Prostate gland (tissue), 2 donors: ENCODE results near the gene PPFIBP2. TPM values are rescaled to one million over a fixed set of nuclear protein-coding genes. Genes with fewer than 3 reads are reported as not detected.

ENCODE experiments used
- DNase-seq: peaks from one replicate; pipeline ENCODE4 v3.0.0-alpha.2; 2019; ENCODE audit warnings: low spot score
- H3K27ac ChIP-seq, 2 donors: fragments of 200-600 bp; sonication (generic); 2 replicates each; pipeline ENCODE4 v1.5.1; 2017 to 2019
- H3K27me3 ChIP-seq: fragments of 200-600 bp; sonication (generic); replicated peaks from 2 replicates; pipeline ENCODE4 v1.5.1; 2019; ENCODE audit not compliant: insufficient read depth
- H3K36me3 ChIP-seq, 2 donors: fragments of 200-600 bp; sonication (generic); 1 replicate in 1 of 2; 2 replicates in 1 of 2; pipeline versions ENCODE4 v1.5.1 to v1.8.1; 2017 to 2019
- H3K4me1 ChIP-seq: fragments of 200-600 bp; sonication (generic); replicated peaks from 2 replicates; pipeline ENCODE4 v1.5.1; 2019
- H3K4me3 ChIP-seq, 2 donors: fragments of 200-600 bp; sonication (generic); 2 replicates each; pipeline ENCODE4 v1.5.1; 2017 to 2019
- H3K9me3 ChIP-seq: fragments of 200-600 bp; sonication (generic); 2 replicates; pipeline ENCODE4 v1.5.1; 2017
- POLR2A ChIP-seq: fragments of 450-650 bp; IDR thresholded peaks from one replicate; pipeline ENCODE4 v1.6.1; 2016; ENCODE audit warnings: antibody characterized with exemption, mild to moderate bottlenecking
- POLR2AphosphoS5 ChIP-seq: sonication (generic); formaldehyde crosslinking; IDR thresholded peaks from one replicate; pipeline ENCODE4 v1.6.1; 2017; ENCODE audit warnings: antibody characterized with exemption
- WGBS: methylation state at CpG from one replicate; pipeline ENCODE4 v1.1.5; 2018; 5-methylcytosine and 5-hydroxymethylcytosine counted together
- intact Hi-C: fragments of 100-400 bp; cut with DNase I; formaldehyde crosslinking; loops from one replicate; pipeline ENCODE4 v1.14.2; 2022
- total RNA-seq, 2 donors: library from RNA; depleted of rRNA; stranded (reverse); fragments of >200 nt; gene quantifications; one replicate each; pipeline ENCODE4 v1.1.0, GENCODE V29; 2016
- TF ChIP-seq, protein P1 (sequence below), 4 experiments: fragments of 200-600 bp in 2 of 4; fragments of 450-650 bp in 2 of 4; sonication (generic) in 2 of 4; IDR thresholded peaks; 1 replicate in 3 of 4; 2 replicates in 1 of 4; pipeline ENCODE4 v1.5.1; 2016 to 2019; ENCODE audit warnings: antibody characterized with exemption in 4 of 4, mild to moderate bottlenecking in 2 of 4, moderate library complexity in 2 of 4

The PPFIBP2 gene
- total RNA-seq, 2 donors from 2014 or later = 76.3 to 88.3 TPM

DNA sequence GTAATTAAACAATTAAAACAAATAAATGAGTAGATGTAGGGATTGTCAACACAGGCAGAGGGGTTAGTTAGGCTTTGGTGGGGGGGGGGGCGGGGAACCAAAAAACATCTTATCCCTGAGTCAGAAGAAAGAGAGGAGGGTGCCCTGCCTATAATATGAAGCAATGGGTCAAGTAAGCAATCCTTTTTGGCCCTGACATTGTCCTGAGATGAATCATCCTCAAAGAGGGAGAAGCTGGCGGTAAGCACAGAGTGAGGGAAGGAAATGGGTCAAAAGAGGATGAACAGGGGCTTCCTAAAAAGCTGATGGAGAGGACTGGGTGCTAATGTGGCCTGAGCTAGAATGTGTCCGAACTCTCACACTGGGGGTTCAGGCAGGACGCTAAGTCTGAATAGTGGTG is 23.7 kb upstream of the PPFIBP2 start:
- intact Hi-C loops = no loop called here
- no peak overlapping the region for H3K4me3 ChIP-seq
- 79% methylated on average over 4 of the region's 4 CpGs for WGBS
- H3K36me3 ChIP-seq = no peaks in the 10 kb centered on the region
- no peaks in the 10 kb centered on the region for H3K9me3 ChIP-seq
- TF ChIP-seq POLR2AphosphoS5 (no peak), POLR2A (no peak)
- TF ChIP-seq, protein P1, sequence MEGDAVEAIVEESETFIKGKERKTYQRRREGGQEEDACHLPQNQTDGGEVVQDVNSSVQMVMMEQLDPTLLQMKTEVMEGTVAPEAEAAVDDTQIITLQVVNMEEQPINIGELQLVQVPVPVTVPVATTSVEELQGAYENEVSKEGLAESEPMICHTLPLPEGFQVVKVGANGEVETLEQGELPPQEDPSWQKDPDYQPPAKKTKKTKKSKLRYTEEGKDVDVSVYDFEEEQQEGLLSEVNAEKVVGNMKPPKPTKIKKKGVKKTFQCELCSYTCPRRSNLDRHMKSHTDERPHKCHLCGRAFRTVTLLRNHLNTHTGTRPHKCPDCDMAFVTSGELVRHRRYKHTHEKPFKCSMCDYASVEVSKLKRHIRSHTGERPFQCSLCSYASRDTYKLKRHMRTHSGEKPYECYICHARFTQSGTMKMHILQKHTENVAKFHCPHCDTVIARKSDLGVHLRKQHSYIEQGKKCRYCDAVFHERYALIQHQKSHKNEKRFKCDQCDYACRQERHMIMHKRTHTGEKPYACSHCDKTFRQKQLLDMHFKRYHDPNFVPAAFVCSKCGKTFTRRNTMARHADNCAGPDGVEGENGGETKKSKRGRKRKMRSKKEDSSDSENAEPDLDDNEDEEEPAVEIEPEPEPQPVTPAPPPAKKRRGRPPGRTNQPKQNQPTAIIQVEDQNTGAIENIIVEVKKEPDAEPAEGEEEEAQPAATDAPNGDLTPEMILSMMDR (IDR thresholded peaks at IDR 0.05) = no peak
- H3K27me3 ChIP-seq = no peaks in the 10 kb centered on the region
- no peak overlapping the region for H3K27ac ChIP-seq
- DNase-seq = no peak
- H3K4me1 ChIP-seq = peaks cover 6% of the 10 kb centered on the region

DNA sequence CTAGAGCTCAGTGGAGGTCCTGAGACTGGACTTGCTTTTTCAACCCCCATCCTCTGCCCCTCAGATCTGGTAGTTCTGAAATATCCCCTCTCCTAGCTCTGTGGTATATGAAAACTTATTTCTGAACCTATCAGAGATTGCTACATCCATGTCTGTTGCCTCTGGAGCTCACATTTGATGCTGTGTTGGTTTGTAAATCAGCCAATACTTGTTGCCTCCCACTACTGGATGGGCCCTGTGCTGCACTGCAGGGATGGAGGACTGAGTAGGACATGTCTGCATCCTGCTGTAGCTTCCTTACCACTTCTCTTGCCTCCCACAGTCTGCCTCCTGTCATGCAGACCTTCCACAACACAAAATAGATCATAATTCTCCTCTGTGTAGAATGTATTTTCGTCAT is 23.3 kb upstream of the PPFIBP2 start:
- Histone ChIP-seq H3K27me3 (no peaks in the 10 kb centered on the region), H3K9me3 (no peaks in the 10 kb centered on the region), H3K4me3 (no peak overlapping the region), H3K27ac (no peak overlapping the region), H3K36me3 (no peaks in the 10 kb centered on the region), H3K4me1 (peaks cover 6% of the 10 kb centered on the region)
- 92% methylated on average over 1 of the region's 1 CpG for WGBS
- intact Hi-C loops = no loop called here
- DNase-seq = no peak
- no peak for TF ChIP-seq POLR2A
- TF ChIP-seq, protein P1 (IDR thresholded peaks at IDR 0.05) = no peak

DNA sequence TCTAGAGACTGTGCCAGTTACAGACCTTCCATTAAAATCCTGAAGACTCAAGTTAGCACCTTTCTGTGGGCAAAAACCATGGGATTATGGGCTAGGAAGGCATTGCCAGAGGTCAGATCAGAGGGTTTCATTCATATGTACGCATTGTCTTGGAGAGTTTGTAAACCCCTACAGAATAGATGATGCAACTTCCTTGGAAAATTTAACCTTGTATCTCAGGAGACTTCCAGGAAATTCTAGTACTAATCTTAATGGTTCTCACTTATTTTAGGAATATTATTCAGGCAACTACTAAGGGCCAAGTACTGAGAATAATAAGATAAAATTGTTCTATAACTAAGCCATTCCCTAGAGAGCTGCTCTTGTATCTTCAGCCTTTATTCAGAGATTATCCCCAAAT is 21.5 kb upstream of the PPFIBP2 start:
- no peak overlapping the region for H3K27ac ChIP-seq
- H3K27me3 ChIP-seq = no peaks in the 10 kb centered on the region
- no peak for TF ChIP-seq POLR2AphosphoS5
- TF ChIP-seq, protein P1 (IDR thresholded peaks at IDR 0.05) = no peak
- TF ChIP-seq POLR2A = no peak
- H3K4me1 ChIP-seq = peaks cover 3% of the 10 kb centered on the region
- H3K9me3 ChIP-seq = no peaks in the 10 kb centered on the region
- no peak for DNase-seq
- H3K4me3 ChIP-seq = no peak overlapping the region
- H3K36me3 ChIP-seq = no peaks in the 10 kb centered on the region
- whole genome bisulfite sequencing = 80% methylated on average over 1 of the region's 1 CpG
- intact Hi-C loops = no loop called here

DNA sequence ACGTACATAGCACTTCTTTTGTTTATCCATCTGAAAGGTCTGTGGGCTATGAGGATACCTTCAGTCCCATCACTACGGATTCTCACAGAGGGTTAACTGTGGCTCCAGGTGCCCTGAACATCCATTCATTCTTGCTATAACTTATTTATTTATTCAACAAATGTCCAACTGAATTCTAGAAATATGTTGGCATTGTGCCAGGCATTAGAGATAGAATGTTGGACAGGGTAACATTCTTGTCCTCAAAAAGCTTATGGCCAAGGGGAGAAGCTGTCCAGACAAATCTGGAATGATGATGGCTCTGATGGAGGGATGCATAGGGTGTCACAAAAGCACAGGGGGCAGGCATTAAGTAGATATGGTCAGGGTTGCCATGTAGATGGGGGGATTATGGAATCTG is 20.1 kb upstream of the PPFIBP2 start:
- Histone ChIP-seq H3K27me3 (no peaks in the 10 kb centered on the region), H3K36me3 (no peaks in the 10 kb centered on the region), H3K4me1 (peaks cover 3% of the 10 kb centered on the region), H3K4me3 (no peak overlapping the region), H3K27ac (no peak overlapping the region), H3K9me3 (no peaks in the 10 kb centered on the region)
- 68% methylated on average over 2 of the region's 2 CpGs for WGBS
- intact Hi-C loops = no loop called here
- DNase-seq = no peak
- TF ChIP-seq, protein P1 (IDR thresholded peaks at IDR 0.05) = no peak
- TF ChIP-seq POLR2A (no peak), POLR2AphosphoS5 (no peak)

DNA sequence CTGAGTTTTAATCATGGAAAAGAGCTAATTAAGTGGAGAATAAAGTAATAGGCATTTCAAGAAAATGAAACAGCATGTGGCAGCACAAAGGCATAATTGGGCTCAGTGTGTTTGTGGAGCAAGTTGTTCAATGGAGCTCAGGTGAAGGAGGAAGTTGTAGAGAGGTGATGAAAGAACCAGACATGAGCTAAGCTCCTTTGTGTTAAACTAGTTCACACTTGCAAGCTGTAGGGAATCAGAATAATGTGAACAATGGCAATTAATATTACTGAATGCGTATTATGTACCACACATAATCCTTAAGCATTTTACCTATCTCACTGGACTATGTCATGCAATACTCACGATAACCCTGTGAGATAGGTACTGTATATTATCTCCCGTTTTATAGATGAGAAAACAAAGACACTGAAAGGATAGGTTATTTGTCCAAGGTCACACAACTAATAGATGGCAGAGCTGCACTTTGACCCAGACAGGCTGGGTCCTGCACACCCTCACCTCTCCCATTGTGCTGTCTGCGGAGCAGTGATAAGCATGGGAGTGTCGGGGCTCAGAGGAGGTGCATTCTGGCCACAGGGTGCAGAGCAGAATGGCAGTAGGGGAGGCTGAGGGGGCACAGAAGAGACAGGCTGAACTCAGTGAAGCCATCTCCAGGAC is 19.6 kb upstream of the PPFIBP2 start:
- Histone ChIP-seq H3K36me3 (no peaks in the 10 kb centered on the region), H3K4me3 (no peak overlapping the region), H3K27me3 (no peaks in the 10 kb centered on the region), H3K4me1 (peaks cover 3% of the 10 kb centered on the region), H3K9me3 (no peaks in the 10 kb centered on the region), H3K27ac (no peak overlapping the region)
- 78% methylated on average over 5 of the region's 5 CpGs for WGBS
- TF ChIP-seq POLR2A (no peak), POLR2AphosphoS5 (no peak)
- TF ChIP-seq, protein P1 (IDR thresholded peaks at IDR 0.05) = no peak
- DNase-seq = no peak
- intact Hi-C loops = no loop called here
